OCI-LY3 (cell line): Measurements from ENCODE around the gene ZCCHC4.

Experiments used
- EZH2phosphoT487 ChIP-seq: fragments of 200-600 bp; shearing (Covaris generic); IDR thresholded peaks from 2 replicates; pipeline ENCODE4 v1.6.1; 2018; ENCODE audit warnings: antibody characterized with exemption, mixed run types, low read depth
- TF ChIP-seq, protein P1 (sequence below): fragments of 200-600, 300-600 bp; sonication (generic); IDR thresholded peaks from 2 replicates; pipeline ENCODE4 v1.5.1; 2014; ENCODE audit warnings: antibody characterized with exemption, low read length, low read depth

DNA sequence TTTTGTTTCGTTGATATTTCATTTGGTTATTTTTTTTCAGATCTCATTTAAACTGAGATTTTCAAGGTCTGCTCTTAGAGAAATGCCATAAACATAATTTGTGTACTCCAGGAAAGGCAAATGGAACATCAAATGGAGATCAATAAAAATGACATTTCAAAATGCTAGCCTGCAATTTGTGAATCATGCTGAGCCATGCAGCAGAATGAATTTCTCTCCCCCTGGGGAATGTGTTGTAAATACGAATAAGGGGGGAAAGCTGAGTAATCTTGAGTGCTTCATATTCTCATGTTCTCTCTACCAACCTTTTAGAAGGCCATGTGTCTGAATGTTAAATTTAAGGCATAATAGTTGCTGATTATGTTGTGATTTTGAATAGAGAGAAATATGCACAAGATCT lies 7.8 kb downstream of the ZCCHC4 start:
- TF ChIP-seq, protein P1, sequence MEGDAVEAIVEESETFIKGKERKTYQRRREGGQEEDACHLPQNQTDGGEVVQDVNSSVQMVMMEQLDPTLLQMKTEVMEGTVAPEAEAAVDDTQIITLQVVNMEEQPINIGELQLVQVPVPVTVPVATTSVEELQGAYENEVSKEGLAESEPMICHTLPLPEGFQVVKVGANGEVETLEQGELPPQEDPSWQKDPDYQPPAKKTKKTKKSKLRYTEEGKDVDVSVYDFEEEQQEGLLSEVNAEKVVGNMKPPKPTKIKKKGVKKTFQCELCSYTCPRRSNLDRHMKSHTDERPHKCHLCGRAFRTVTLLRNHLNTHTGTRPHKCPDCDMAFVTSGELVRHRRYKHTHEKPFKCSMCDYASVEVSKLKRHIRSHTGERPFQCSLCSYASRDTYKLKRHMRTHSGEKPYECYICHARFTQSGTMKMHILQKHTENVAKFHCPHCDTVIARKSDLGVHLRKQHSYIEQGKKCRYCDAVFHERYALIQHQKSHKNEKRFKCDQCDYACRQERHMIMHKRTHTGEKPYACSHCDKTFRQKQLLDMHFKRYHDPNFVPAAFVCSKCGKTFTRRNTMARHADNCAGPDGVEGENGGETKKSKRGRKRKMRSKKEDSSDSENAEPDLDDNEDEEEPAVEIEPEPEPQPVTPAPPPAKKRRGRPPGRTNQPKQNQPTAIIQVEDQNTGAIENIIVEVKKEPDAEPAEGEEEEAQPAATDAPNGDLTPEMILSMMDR: no peak
- TF ChIP-seq EZH2phosphoT487: no peak
